Right ventricle myocardium inferior (tissue), 1 donor: ENCODE results near the gene GATA5. TPM values are rescaled to one million over a fixed set of nuclear protein-coding genes. Genes with fewer than 3 reads are reported as not detected.

Experiments
- ATAC-seq: fragments of 200-7000 bp; cut with Tn5 transposase; one replicate; pipeline ENCODE4 v1.9.1; 2020; ENCODE audit warnings: mild to moderate bottlenecking, moderate library complexity
- DNase-seq: peaks from one replicate; pipeline ENCODE4 v3.0.0; 2021; ENCODE audit errors: missing footprints
- intact Hi-C: fragments of 100-400 bp; cut with DNase I; formaldehyde crosslinking; loops from one replicate; pipeline ENCODE4 v1.11.0; 2022
- total RNA-seq: library from RNA; stranded (reverse); fragmentation: NEBNext Ultra II Directional; extraction: Animal tissue kit (Norgen Biotek cat#: 25700); gene quantifications from one replicate; pipeline ENCODE4 v1.2.1, GENCODE V29; 2021
- donor health status: DM: no; HTN: yes; CAD: no; lungs with severe emphysema.

GATA5 gene
- total RNA-seq, 1 donor from 2014 or later, result 1.7 TPM

GRCh38 chr20:62463651-62464424 is 12.0 kb downstream of the GATA5 start:
- DNase-seq, result no peak
- no peak for ATAC-seq
- intact Hi-C loops, result no loop called here

DNA sequence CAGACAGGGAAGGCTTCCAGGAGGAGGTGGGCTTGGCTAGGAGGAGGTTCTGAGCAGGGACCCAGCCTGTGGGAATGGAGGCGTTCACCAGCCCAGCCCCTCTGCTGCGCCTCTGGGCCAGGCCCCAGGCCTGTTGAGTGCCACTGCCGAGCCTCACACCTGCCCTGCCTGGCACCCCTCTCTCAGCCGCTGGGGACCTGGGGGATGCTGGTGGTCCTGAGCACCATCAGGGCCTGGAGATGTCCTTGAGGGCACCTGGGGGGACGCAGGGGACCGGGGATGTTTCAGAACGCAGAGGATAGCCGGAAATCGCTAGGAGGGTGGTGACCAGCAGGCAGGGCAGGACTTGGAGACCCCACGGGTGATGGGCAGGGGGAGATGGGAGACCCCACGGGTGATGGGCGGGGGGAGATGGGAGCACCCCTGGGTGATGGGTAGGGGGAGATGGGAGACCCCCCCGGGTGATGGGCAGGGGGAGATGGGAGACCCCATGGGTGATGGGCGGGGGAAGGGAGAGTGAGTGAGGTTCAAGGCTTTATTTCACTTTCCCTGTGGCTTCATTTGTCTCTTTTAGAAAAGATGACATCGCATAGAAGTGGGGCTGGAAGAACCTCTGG is 12.7 kb downstream of the GATA5 start:
- no peak for DNase-seq
- intact Hi-C loops, result no loop called here
- ATAC-seq, result no peak

DNA sequence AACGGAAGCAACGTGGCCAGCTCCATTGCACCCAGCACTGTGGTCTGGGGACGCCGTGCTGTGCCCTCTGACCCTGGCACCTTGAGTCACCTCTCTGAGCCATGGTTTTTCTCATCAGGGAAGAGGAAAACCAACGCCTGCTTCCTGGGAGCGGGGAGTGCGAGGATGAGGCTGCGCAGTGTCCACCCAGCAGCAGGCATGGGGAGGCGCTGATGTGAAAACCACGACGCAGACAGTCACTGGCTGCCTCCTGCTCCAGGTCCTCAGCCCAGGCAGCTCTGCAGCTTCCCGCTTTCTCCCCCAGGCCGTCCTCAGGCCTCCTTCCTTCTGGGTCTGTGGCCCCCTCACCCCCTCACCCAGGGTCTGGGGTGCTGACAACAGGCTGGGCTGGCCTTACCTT is 14.0 kb downstream of the GATA5 start:
- DNase-seq (no peak), ATAC-seq (no peak)
- intact Hi-C loops, result no loop called here

- ATAC-seq, result peak; percentile 70
- no peak for DNase-seq
- intact Hi-C loops, result no loop called here
Measured at GRCh38 chr20:62461157-62461556, 14.6 kb downstream of the GATA5 start.

- intact Hi-C loops, result no loop called here
- DNase-seq (no peak), ATAC-seq (no peak)
Measured at GRCh38 chr20:62460678-62461077, 15.1 kb downstream of the GATA5 start.

DNA sequence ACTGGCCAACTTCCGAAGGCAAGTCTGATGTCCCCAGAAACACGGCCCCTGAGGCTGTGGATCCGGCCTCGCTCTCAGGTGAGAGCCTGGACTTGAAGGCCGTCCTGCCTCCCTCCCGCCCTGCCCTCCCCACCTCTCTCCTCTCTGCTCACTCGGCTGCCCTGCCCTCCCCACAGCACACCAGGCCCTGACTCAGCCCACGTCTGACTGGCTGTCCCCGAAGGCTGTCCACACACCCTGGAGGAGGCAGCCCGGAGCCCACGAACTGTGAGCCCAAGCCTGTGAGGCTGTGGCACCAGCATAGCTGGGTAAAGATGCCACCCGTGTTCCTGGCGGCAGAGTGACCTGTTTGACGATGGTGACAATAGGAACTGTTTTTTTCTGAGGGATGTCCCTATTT is 16.3 kb downstream of the GATA5 start:
- intact Hi-C loops, result no loop called here
- no peak for DNase-seq
- ATAC-seq, result no peak

DNA sequence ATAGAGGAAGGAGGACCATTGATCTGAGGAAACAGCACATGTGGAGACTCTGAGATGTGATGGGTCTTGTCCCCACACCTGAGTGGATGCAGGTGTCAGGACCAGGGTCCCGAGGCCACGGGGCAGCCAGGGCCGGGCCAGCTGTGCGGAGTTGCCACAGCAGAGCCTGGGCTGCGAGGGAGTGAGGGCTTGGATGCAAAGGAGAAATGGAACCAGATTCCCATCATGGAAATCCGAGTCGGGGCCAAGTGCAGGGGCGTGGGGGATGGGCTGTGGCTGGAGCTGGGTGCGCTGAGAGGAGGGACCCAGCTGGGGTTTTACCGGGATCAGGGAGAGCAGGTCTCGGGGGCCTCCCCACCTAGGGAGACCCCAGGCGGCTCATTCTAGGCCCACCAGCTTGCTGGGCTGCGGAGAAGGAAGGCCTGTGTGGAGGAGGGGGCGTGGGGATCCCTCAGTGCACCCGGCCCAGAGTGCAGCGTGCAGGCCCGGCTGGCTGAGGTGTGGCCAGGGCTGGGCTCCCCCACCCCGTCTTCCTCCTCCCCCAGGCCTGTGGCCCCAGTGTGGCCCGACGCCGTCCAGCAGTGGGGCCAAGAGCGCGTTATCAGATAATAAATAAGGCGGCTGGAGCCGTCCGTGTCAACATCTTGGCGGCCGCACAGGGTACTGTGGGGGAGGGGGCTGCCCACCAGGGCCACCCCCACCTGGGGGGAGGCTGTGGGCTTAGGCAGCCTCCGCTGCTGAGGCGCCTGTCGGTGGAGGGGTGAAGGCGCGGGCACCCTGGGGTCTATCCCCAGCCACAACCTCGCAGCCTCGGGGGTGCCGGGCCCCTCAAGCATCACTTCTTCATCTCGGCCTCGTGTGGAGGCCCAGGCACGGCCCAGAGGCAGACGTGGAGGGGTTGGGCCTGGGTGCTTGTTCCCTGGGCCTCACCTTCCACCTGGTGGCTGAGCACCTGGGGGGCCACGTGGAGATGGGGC is 17.2 kb downstream of the GATA5 start:
- intact Hi-C loops, result no loop called here
- ATAC-seq, result no peak

GRCh38 chr20:62457831-62458230 is 18.0 kb downstream of the GATA5 start:
- intact Hi-C loops, result no loop called here

More for the DNA sequence above, 17.2 kb downstream of the GATA5 start:
- no peak for DNase-seq

DNA sequence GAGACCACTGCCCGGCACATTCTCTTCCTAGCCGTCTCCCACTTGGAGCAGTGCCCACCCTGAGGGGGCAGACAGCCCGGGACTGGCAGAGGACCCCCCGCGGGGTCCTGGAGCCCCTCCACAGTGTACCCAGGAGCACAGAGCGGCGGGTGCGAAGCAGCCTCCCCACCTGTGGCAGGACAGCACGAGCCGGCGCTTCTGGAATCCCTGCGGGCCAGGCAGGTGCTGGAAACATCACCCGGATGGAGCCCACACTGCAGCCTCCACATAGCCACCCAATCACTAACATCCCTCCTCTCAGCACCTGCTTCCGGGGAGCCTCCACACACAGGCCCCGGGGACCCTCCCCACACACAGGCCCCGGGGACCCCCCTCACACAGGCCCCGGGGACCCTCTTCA is 18.7 kb downstream of the GATA5 start:
- intact Hi-C loops, result no loop called here
- no peak for ATAC-seq
- no peak for DNase-seq

More at GRCh38 chr20:62457831-62458230, 18.0 kb downstream of the GATA5 start:
- ATAC-seq (no peak), DNase-seq (no peak)

DNA sequence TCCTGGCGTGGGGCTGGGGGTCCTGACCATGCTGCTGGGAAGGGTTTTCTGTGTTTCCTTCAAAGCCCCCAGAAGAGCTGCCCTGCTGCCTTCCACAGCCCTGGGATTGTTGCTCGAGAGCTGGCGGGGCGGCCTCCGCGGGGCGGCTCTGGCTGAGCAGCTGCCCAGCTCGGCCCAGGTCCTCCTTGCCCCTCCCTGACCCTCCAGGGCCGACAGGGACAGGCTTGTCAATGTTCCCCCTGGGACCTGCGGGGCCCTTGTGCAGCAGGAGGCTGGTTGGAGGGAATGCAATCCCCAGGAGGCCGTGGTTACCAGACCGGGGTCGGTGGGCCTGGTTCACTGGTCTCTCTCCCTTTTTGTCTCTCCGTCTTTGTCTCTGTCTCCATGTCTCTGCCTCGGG is 19.9 kb downstream of the GATA5 start:
- no peak for ATAC-seq
- intact Hi-C loops, result no loop called here
- DNase-seq, result no peak

GRCh38 chr20:62454904-62455636 is 20.7 kb downstream of the GATA5 start:
- intact Hi-C loops, result no loop called here
- no peak for DNase-seq
- ATAC-seq, result no peak

DNA sequence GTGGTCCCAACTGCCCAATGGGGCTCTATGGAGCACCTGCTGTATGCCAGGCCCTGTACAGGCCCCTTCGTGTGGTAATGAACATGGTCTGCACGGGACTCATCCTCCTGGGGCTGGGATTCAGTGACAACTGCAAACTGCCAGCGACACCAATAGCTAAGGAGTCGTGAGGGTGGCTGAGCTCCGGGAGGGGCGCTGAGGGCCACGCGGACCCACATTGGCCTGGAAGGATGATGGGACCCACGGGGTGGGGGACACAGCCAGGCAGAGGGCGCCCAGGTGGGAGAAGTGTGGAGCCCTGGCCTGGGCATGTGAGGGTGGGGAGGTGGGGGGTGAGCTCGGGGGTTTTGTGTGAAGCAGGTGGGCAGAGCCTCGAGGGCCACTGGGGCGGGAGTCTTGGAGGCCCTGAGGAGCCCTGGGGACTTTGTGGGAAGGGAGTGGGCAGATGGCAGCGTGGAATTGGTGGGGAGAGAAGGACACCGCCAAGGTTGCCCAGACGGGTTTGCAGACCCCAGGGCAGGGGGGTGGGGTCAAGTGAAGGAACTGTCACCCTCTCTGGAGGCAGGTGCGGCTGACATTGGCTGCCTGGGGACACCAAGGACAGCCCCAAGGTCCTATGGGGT is 22.5 kb downstream of the GATA5 start:
- intact Hi-C loops, result no loop called here
- no peak for DNase-seq
- ATAC-seq, result no peak

DNA sequence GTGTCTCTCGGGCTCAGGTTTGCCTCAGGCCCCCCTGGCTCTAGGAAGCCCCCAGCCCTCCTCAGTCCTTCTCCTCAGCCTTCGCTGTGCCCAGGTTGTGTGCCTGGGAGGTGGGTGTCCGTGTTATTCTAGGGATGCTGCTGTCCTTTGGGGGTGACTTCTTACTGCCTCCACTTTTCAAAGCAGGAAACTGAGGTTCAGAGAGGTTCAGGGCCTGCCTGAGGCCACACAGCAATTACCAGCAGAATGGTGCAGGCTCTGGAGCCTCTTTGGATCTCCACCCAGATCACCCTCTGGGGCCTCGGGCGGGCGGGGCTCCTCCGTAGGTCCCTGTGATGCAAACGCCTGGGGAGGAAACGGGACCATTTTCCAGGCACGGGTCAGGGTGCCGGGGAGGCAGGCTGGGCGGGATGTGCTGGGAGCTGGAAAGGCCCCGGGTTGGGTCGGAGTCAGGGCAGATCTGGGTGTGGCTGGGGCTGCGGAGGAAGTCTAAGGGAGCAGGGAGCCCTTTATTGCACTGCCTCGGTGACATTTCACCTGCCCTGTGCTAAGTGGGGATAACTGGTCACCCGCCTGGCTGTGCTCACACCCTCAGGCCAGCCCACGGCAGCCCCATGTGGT is 23.2 kb downstream of the GATA5 start:
- intact Hi-C loops, result no loop called here
- ATAC-seq (no peak), DNase-seq (no peak)

- DNase-seq (no peak), ATAC-seq (no peak)
- intact Hi-C loops, result no loop called here
Measured at GRCh38 chr20:62451970-62452369, 23.8 kb downstream of the GATA5 start.

DNA sequence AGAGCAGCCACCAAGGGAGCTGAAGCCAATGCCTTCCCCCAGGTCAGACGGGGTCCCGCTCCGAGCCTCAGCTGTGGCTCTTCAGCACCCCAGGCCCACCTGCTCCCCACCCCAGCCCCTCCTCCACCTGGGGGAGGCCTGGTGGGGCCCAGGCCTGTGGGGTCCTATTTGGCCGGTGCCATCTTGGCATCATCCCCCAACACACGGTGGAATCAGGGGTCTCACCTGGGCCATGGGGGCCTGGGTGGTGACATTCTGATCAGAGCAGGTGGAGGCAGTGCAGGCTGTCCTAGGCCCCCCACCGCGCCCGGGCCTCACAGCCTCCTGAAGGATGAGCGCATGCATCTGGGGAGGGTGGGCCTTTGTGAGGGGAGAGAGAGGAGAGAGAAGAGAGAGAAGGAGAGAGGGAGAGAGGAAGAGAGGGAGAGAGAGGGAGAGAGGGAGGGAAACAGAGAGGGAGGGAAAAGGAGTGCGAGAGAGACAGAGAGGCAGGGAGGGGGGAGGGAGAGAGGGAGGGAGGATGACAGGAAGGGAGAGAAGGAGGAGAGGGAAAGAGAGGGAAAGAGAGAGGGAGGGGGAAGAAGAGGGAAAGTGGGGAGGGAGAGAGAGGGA is 24.5 kb downstream of the GATA5 start:
- intact Hi-C loops, result no loop called here
- ATAC-seq (no peak), DNase-seq (no peak)

GRCh38 chr20:62449951-62450691 is 25.7 kb downstream of the GATA5 start:
- no peak for DNase-seq
- intact Hi-C loops, result no loop called here
- peak; percentile 40 for ATAC-seq

DNA sequence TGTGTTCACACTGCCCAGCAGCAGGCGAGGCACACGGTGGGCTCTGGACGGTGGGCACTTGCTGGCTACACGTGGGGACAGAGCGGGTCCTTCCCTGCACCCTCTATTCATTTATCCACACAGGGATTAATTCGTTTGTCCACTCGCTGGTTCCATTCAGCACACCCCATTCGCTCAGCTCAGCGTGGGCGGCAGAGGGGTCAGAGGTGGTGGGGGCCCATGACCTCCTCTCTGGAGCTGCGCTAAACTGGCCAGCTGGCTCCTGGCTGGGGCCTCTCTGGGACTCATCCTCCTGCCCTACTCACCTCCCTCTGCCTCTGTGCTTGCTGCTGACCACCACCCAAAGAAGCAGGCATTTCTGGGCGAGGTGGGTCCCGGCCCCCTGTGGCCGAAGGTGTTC is 27.0 kb downstream of the GATA5 start:
- intact Hi-C loops, result no loop called here
- DNase-seq (no peak), ATAC-seq (no peak)
